ENCODE data around the gene ANAPC16. TPM values are rescaled to one million over a fixed set of nuclear protein-coding genes. Genes with fewer than 3 reads are reported as not detected.

Gene ANAPC16
- total RNA-seq, 2 donors from 2014 or later = 40.9 to 59.4 TPM

- 65 to 76% methylated on average over 7 of the region's 7 CpGs for WGBS, 2 donors
- Histone ChIP-seq H3K27me3 (no peaks in the 10 kb centered on the region), H3K4me1 (no peaks in the 10 kb centered on the region), H3K9me3 (no peaks in the 10 kb centered on the region), H3K36me3 (replicated peaks in 1 of 2; ENCODE audit: insufficient read depth in 1 of 2, low read depth in 2 of 2) (no peaks in the 10 kb centered on the region), H3K4me3 (no peak overlapping the region), H3K27ac (no peak overlapping the region)
- intact Hi-C loops (cut with DNase I) = no loop called here
- ATAC-seq (peak; percentile 24), DNase-seq (peak in 3 of 4 donors; percentile 10 to 32 (median 26))
- no peak for TF ChIP-seq CTCF (IDR thresholded peaks at IDR 0.05)
- no peak for TF ChIP-seq POLR2A (IDR thresholded peaks at IDR 0.05)
Observed at GRCh38 chr10:72171175-72171630, 44.6 kb upstream of the ANAPC16 start.

- intact Hi-C loops (cut with DNase I) = no loop called here
- H3K27me3 ChIP-seq = no peaks in the 10 kb centered on the region
- H3K4me3 ChIP-seq = no peak overlapping the region
- no peak for ATAC-seq
- TF ChIP-seq POLR2A (IDR thresholded peaks at IDR 0.05) (no peak), CTCF (IDR thresholded peaks at IDR 0.05) (no peak)
- WGBS, 2 donors = 93% methylated on average over 3 of the region's 3 CpGs
- H3K36me3 ChIP-seq (replicated peaks in 1 of 2; ENCODE audit: insufficient read depth in 1 of 2, low read depth in 2 of 2) = no peaks in the 10 kb centered on the region
- no peak for DNase-seq
- no peak overlapping the region for H3K27ac ChIP-seq
- no peaks in the 10 kb centered on the region for H3K4me1 ChIP-seq
- H3K9me3 ChIP-seq = no peaks in the 10 kb centered on the region
Observed at GRCh38 chr10:72173262-72173618, 42.6 kb upstream of the ANAPC16 start.

- H3K36me3 ChIP-seq (replicated peaks in 1 of 2; ENCODE audit: insufficient read depth in 1 of 2, low read depth in 2 of 2) = peaks cover 0 to 2% of the 10 kb centered on the region in 2 donors
- H3K4me3 ChIP-seq = no peak overlapping the region
- no peak for DNase-seq
- no peaks in the 10 kb centered on the region for H3K4me1 ChIP-seq
- H3K9me3 ChIP-seq = no peaks in the 10 kb centered on the region
- intact Hi-C loops (cut with DNase I) = no loop called here
- no peak for ATAC-seq
- H3K27ac ChIP-seq = no peak overlapping the region
- WGBS, 2 donors = 89 to 90% methylated on average over 7 of the region's 7 CpGs
- no peak for TF ChIP-seq CTCF (IDR thresholded peaks at IDR 0.05)
- TF ChIP-seq POLR2A (IDR thresholded peaks at IDR 0.05) = no peak
- H3K27me3 ChIP-seq = no peaks in the 10 kb centered on the region
Observed at GRCh38 chr10:72173619-72174296, 42.1 kb upstream of the ANAPC16 start.

GRCh38 chr10:72174297-72174662 is 41.5 kb upstream of the ANAPC16 start:
- Histone ChIP-seq H3K4me1 (no peaks in the 10 kb centered on the region), H3K27ac (no peak overlapping the region), H3K4me3 (no peak overlapping the region), H3K36me3 (replicated peaks in 1 of 2; ENCODE audit: insufficient read depth in 1 of 2, low read depth in 2 of 2) (peaks cover 0 to 2% of the 10 kb centered on the region in 2 donors), H3K27me3 (no peaks in the 10 kb centered on the region), H3K9me3 (no peaks in the 10 kb centered on the region)
- intact Hi-C loops (cut with DNase I) = no loop called here
- ATAC-seq (no peak), DNase-seq (no peak)
- TF ChIP-seq CTCF (IDR thresholded peaks at IDR 0.05) (no peak), POLR2A (IDR thresholded peaks at IDR 0.05) (no peak)

- no peak overlapping the region for H3K4me3 ChIP-seq
- no peaks in the 10 kb centered on the region for H3K4me1 ChIP-seq
- no peak for DNase-seq
- no peaks in the 10 kb centered on the region for H3K9me3 ChIP-seq
- WGBS, 2 donors = 69 to 71% methylated on average over 1 of the region's 1 CpG
- TF ChIP-seq POLR2A (IDR thresholded peaks at IDR 0.05) = no peak
- TF ChIP-seq CTCF (IDR thresholded peaks at IDR 0.05) = no peak
- ATAC-seq = no peak
- no peaks in the 10 kb centered on the region for H3K27me3 ChIP-seq
- H3K36me3 ChIP-seq (replicated peaks in 1 of 2; ENCODE audit: insufficient read depth in 1 of 2, low read depth in 2 of 2) = peaks cover 0 to 2% of the 10 kb centered on the region in 2 donors
- intact Hi-C loops (cut with DNase I) = no loop called here
- no peak overlapping the region for H3K27ac ChIP-seq
Observed at GRCh38 chr10:72175149-72175548, 40.7 kb upstream of the ANAPC16 start.
